ENCODE measurements around the gene NHLRC2. TPM values are rescaled to one million over a fixed set of nuclear protein-coding genes. Genes with fewer than 3 reads are reported as not detected.
A peak's percentile ranks its signal among the peaks of the same experiment; 100 is the strongest.
"Not testable (repeated sequence)": the region's sequence is repeated elsewhere in the genome, so short reads cannot be mapped to it uniquely, and the experiment has no call there.

NHLRC2 gene
- 10 to 100 TPM; 23.4 to 32.8 TPM for total RNA-seq
- polyA plus RNA-seq (ENCODE audit: insufficient read length in 2 of 2): 10 to 100 TPM; 11.5 to 12.6 TPM
- long read RNA-seq, donor 1, full-length matches to known transcripts: 3 of 3 reads
- long read RNA-seq, donor 1, partial matches to known transcripts: 0 of 3 reads
- long read RNA-seq, donor 1, other reads (novel, unspliced or antisense): 0 of 3 reads
- long read RNA-seq, donor 2, full-length matches to known transcripts: 2 of 2 reads
- long read RNA-seq, donor 2, partial matches to known transcripts: 0 of 2 reads
- long read RNA-seq, donor 2, other reads (novel, unspliced or antisense): 0 of 2 reads
- long read RNA-seq, donor 3, full-length matches to known transcripts: 3 of 3 reads
- long read RNA-seq, donor 3, partial matches to known transcripts: 0 of 3 reads
- long read RNA-seq, donor 3, other reads (novel, unspliced or antisense): 0 of 3 reads
- long read RNA-seq, donor 4, partial matches to known transcripts: 0 of 1 reads
- long read RNA-seq, donor 4, other reads (novel, unspliced or antisense): 0 of 1 reads

GRCh38 chr10:113854013-113854760, at the start of gene NHLRC2, which contains the start of gene DCLRE1A:
TSS of gene NHLRC2 (plus strand) at chr10:113854661. CDS start at chr10:113854873, 212 bp downstream.
TSS of gene DCLRE1A (minus strand) at chr10:113854082. CDS start at chr10:113853182, 900 bp downstream.
- Histone ChIP-seq H3K27me3 (ENCODE audit: control insufficient read depth, insufficient read depth, low read length) (no peaks in the 10 kb centered on the region), H3K36me3 (ENCODE audit: control insufficient read depth, insufficient read depth, low read length) (no peaks in the 10 kb centered on the region), H3K4me1 (ENCODE audit: control insufficient read depth, insufficient read depth, low read length) (peaks cover 12% of the 10 kb centered on the region), H3K4me3 (ENCODE audit: low read depth, low read length) (peak within 1 kb of the TSS; percentile 82), H3K27ac (ENCODE audit: low read depth, low read length) (peak within 1 kb of the TSS; percentile 89), H3K9me3 (ENCODE audit: control insufficient read depth, insufficient read depth, low read length) (no peaks in the 10 kb centered on the region)
- under 1% methylated on average over 23 of the region's 39 CpGs for WGBS (ENCODE audit: insufficient coverage)
- peak; percentile 69 to 95 (median 84) for DNase-seq (ENCODE audit: low read depth in 4 of 6, low spot score in 6 of 6)

- no peak overlapping the region for H3K4me3 ChIP-seq (ENCODE audit: low read depth, low read length)
- no peaks in the 10 kb centered on the region for H3K36me3 ChIP-seq (ENCODE audit: control insufficient read depth, insufficient read depth, low read length)
- no peaks in the 10 kb centered on the region for H3K9me3 ChIP-seq (ENCODE audit: control insufficient read depth, insufficient read depth, low read length)
- H3K27me3 ChIP-seq (ENCODE audit: control insufficient read depth, insufficient read depth, low read length): no peaks in the 10 kb centered on the region
- no peak overlapping the region for H3K27ac ChIP-seq (ENCODE audit: low read depth, low read length)
- H3K4me1 ChIP-seq (ENCODE audit: control insufficient read depth, insufficient read depth, low read length): no peaks in the 10 kb centered on the region
- WGBS (ENCODE audit: insufficient coverage): 100% methylated on average over 2 of the region's 4 CpGs
- no peak for DNase-seq (ENCODE audit: low read depth in 4 of 6, low spot score in 6 of 6)
Observed at GRCh38 chr10:113806503-113806902, 48.0 kb upstream of the NHLRC2 start.

GRCh38 chr10:113808168-113808567, 46.3 kb upstream of the NHLRC2 start:
- H3K9me3 ChIP-seq (ENCODE audit: control insufficient read depth, insufficient read depth, low read length): no peaks in the 10 kb centered on the region
- no peaks in the 10 kb centered on the region for H3K36me3 ChIP-seq (ENCODE audit: control insufficient read depth, insufficient read depth, low read length)
- H3K27ac ChIP-seq (ENCODE audit: low read depth, low read length): no peak overlapping the region
- no peaks in the 10 kb centered on the region for H3K4me1 ChIP-seq (ENCODE audit: control insufficient read depth, insufficient read depth, low read length)
- no peak overlapping the region for H3K4me3 ChIP-seq (ENCODE audit: low read depth, low read length)
- DNase-seq (ENCODE audit: low read depth in 4 of 6, low spot score in 6 of 6): no peak
- WGBS (ENCODE audit: insufficient coverage): 92% methylated on average over 2 of the region's 3 CpGs
- no peaks in the 10 kb centered on the region for H3K27me3 ChIP-seq (ENCODE audit: control insufficient read depth, insufficient read depth, low read length)

- DNase-seq (ENCODE audit: low read depth in 4 of 6, low spot score in 6 of 6); H3K4me1 ChIP-seq (ENCODE audit: control insufficient read depth, insufficient read depth, low read length); H3K27me3 ChIP-seq (ENCODE audit: control insufficient read depth, insufficient read depth, low read length); H3K4me3 ChIP-seq (ENCODE audit: low read depth, low read length); H3K27ac ChIP-seq (ENCODE audit: low read depth, low read length); H3K36me3 ChIP-seq (ENCODE audit: control insufficient read depth, insufficient read depth, low read length); H3K9me3 ChIP-seq (ENCODE audit: control insufficient read depth, insufficient read depth, low read length): not testable (repeated sequence)
- no CpG with 5 or more reads among the region's 1 CpG for WGBS (ENCODE audit: insufficient coverage)
Observed at GRCh38 chr10:113814700-113815099, 39.8 kb upstream of the NHLRC2 start.

GRCh38 chr10:113819989-113820388, 34.5 kb upstream of the NHLRC2 start:
- H3K9me3 ChIP-seq (ENCODE audit: control insufficient read depth, insufficient read depth, low read length): no peaks in the 10 kb centered on the region
- no peaks in the 10 kb centered on the region for H3K4me1 ChIP-seq (ENCODE audit: control insufficient read depth, insufficient read depth, low read length)
- no peaks in the 10 kb centered on the region for H3K27me3 ChIP-seq (ENCODE audit: control insufficient read depth, insufficient read depth, low read length)
- no CpG with 5 or more reads among the region's 4 CpGs for WGBS (ENCODE audit: insufficient coverage)
- DNase-seq (ENCODE audit: low read depth in 4 of 6, low spot score in 6 of 6): no peak
- no peaks in the 10 kb centered on the region for H3K36me3 ChIP-seq (ENCODE audit: control insufficient read depth, insufficient read depth, low read length)
- no peak overlapping the region for H3K4me3 ChIP-seq (ENCODE audit: low read depth, low read length)
- H3K27ac ChIP-seq (ENCODE audit: low read depth, low read length): no peak overlapping the region

GRCh38 chr10:113820507-113820906, 34.0 kb upstream of the NHLRC2 start:
- Histone ChIP-seq H3K4me3 (ENCODE audit: low read depth, low read length) (no peak overlapping the region), H3K9me3 (ENCODE audit: control insufficient read depth, insufficient read depth, low read length) (no peaks in the 10 kb centered on the region), H3K27ac (ENCODE audit: low read depth, low read length) (no peak overlapping the region), H3K4me1 (ENCODE audit: control insufficient read depth, insufficient read depth, low read length) (no peaks in the 10 kb centered on the region), H3K36me3 (ENCODE audit: control insufficient read depth, insufficient read depth, low read length) (no peaks in the 10 kb centered on the region), H3K27me3 (ENCODE audit: control insufficient read depth, insufficient read depth, low read length) (no peaks in the 10 kb centered on the region)
- WGBS (ENCODE audit: insufficient coverage): 72% methylated on average over 8 of the region's 8 CpGs
- no peak for DNase-seq (ENCODE audit: low read depth in 4 of 6, low spot score in 6 of 6)

- H3K4me3 ChIP-seq (ENCODE audit: low read depth, low read length); DNase-seq (ENCODE audit: low read depth in 4 of 6, low spot score in 6 of 6); H3K9me3 ChIP-seq (ENCODE audit: control insufficient read depth, insufficient read depth, low read length); H3K27me3 ChIP-seq (ENCODE audit: control insufficient read depth, insufficient read depth, low read length); H3K36me3 ChIP-seq (ENCODE audit: control insufficient read depth, insufficient read depth, low read length); H3K4me1 ChIP-seq (ENCODE audit: control insufficient read depth, insufficient read depth, low read length); H3K27ac ChIP-seq (ENCODE audit: low read depth, low read length): not testable (repeated sequence)
- WGBS (ENCODE audit: insufficient coverage): 64% methylated on average over 2 of the region's 3 CpGs
Observed at GRCh38 chr10:113821306-113821705, 33.2 kb upstream of the NHLRC2 start.

- Histone ChIP-seq H3K4me3 (ENCODE audit: low read depth, low read length) (no peak overlapping the region), H3K27me3 (ENCODE audit: control insufficient read depth, insufficient read depth, low read length) (no peaks in the 10 kb centered on the region), H3K36me3 (ENCODE audit: control insufficient read depth, insufficient read depth, low read length) (no peaks in the 10 kb centered on the region), H3K4me1 (ENCODE audit: control insufficient read depth, insufficient read depth, low read length) (no peaks in the 10 kb centered on the region), H3K27ac (ENCODE audit: low read depth, low read length) (no peak overlapping the region), H3K9me3 (ENCODE audit: control insufficient read depth, insufficient read depth, low read length) (no peaks in the 10 kb centered on the region)
- DNase-seq (ENCODE audit: low read depth in 4 of 6, low spot score in 6 of 6): no peak
- 96% methylated on average over 6 of the region's 7 CpGs for WGBS (ENCODE audit: insufficient coverage)
Observed at GRCh38 chr10:113822174-113822573, 32.3 kb upstream of the NHLRC2 start.

GRCh38 chr10:113823389-113823788, 31.1 kb upstream of the NHLRC2 start:
- no CpG with 5 or more reads among the region's 4 CpGs for WGBS (ENCODE audit: insufficient coverage)
- Histone ChIP-seq H3K4me1 (ENCODE audit: control insufficient read depth, insufficient read depth, low read length) (no peaks in the 10 kb centered on the region), H3K27ac (ENCODE audit: low read depth, low read length) (no peak overlapping the region), H3K36me3 (ENCODE audit: control insufficient read depth, insufficient read depth, low read length) (no peaks in the 10 kb centered on the region), H3K4me3 (ENCODE audit: low read depth, low read length) (no peak overlapping the region), H3K27me3 (ENCODE audit: control insufficient read depth, insufficient read depth, low read length) (no peaks in the 10 kb centered on the region), H3K9me3 (ENCODE audit: control insufficient read depth, insufficient read depth, low read length) (no peaks in the 10 kb centered on the region)
- DNase-seq (ENCODE audit: low read depth in 4 of 6, low spot score in 6 of 6): no peak
